ENCODE results near the gene ZIC2.

GRCh38 chr13:99968521-99969452 lies 12.8 kb upstream of the ZIC2 start:
- no peak for TF ChIP-seq CTCF (IDR thresholded peaks at IDR 0.05; ENCODE audit: insufficient read depth, low read depth, low read length)
- peak; percentile 98 for TF ChIP-seq EZH2 (IDR thresholded peaks at IDR 0.05; ENCODE audit: insufficient read depth, low read length)

All from astrocyte (in vitro differentiated cells and primary cell).